ENCODE results near the gene TEAD1. TPM values are rescaled to one million over a fixed set of nuclear protein-coding genes. Genes with fewer than 3 reads are reported as not detected.

The TEAD1 gene
- total and polyA plus RNA-seq, 9 of the 15 experiments (the other 6 are each of a cell fraction or from before 2014, with no cell fraction given), result 1.7 to 17.7 (median 10.8) TPM

- TF ChIP-seq REST (IDR thresholded peaks at IDR 0.05; ENCODE audit: borderline replicate concordance), result peak; percentile 20; the same call in 1 of the 2 replicates
- TF ChIP-seq REST (CRISPR knock-in tag; IDR thresholded peaks at IDR 0.05; ENCODE audit: low read depth), result no peak
- TF ChIP-seq GABPA (tag; conservative IDR thresholded peaks at IDR 0.05; ENCODE audit: low read depth), result no peak
- TF ChIP-seq CBFA2T3 (IDR thresholded peaks at IDR 0.05), result peak; percentile 40; the same call in 1 of the 2 replicates
- no peak for TF ChIP-seq ZNF717 (CRISPR knock-in tag; IDR thresholded peaks at IDR 0.05)
- TF ChIP-seq TAF9B (IDR thresholded peaks at IDR 0.05; ENCODE audit: partially characterized antibody), result no peak
- TF ChIP-seq SIX5 (IDR thresholded peaks at IDR 0.05; ENCODE audit: borderline replicate concordance in 1 of 2, insufficient read depth in 1 of 2, low read depth in 1 of 2, low read length in 2 of 2), result no peak
- TF ChIP-seq RBM17 (IDR thresholded peaks at IDR 0.05; ENCODE audit: borderline replicate concordance, low read depth, low read length), result no peak
- TF ChIP-seq CHAMP1 (IDR thresholded peaks at IDR 0.05), result no peak
- no peak for TF ChIP-seq BRCA1 (IDR thresholded peaks at IDR 0.05)
- TF ChIP-seq BRCA1 (CRISPR knock-in tag; IDR thresholded peaks at IDR 0.05), result no peak
- TF ChIP-seq SMAD4 (CRISPR knock-in tag; conservative IDR thresholded peaks at IDR 0.05), result no peak
- no peak for TF ChIP-seq DEAF1 (CRISPR knock-in tag; IDR thresholded peaks at IDR 0.05)
- 0 out of 2 replicates have a peak, but pooled peaks have one; percentile 44 for TF ChIP-seq ZNF384 (IDR thresholded peaks at IDR 0.05; ENCODE audit: low read depth, low read length)
- no peak for TF ChIP-seq PKNOX1 (IDR thresholded peaks at IDR 0.05)
These were observed 51.9 kb downstream of the TEAD1 start (continued) for GRCh38 chr11:12725863-12726682.
